ENCODE data around the gene ASXL1.
"Not testable (repeated sequence)": the region's sequence is repeated elsewhere in the genome, so short reads cannot be mapped to it uniquely, and the experiment has no call there.

The ASXL1 gene

GRCh38 chr20:32454164-32455145 is 96.3 kb downstream of the ASXL1 start:
- no peak for DNase-seq (ENCODE audit: low read depth)

GRCh38 chr20:32455171-32455900 is 97.2 kb downstream of the ASXL1 start:
- DNase-seq (ENCODE audit: low read depth): no peak

GRCh38 chr20:32455901-32456701 is 98.0 kb downstream of the ASXL1 start:
- DNase-seq (ENCODE audit: low read depth): no peak

GRCh38 chr20:32456869-32457478 is 98.8 kb downstream of the ASXL1 start:
- DNase-seq (ENCODE audit: low read depth): no peak

GRCh38 chr20:32457479-32457986 is 99.4 kb downstream of the ASXL1 start:
- no peak for DNase-seq (ENCODE audit: low read depth)

GRCh38 chr20:32458061-32458836 is 100.1 kb downstream of the ASXL1 start:
- no peak for DNase-seq (ENCODE audit: low read depth)

- no peak for DNase-seq (ENCODE audit: low read depth)
These were observed 100.7 kb downstream of the ASXL1 start for GRCh38 chr20:32458837-32459220.

GRCh38 chr20:32460231-32460630 is 102.1 kb downstream of the ASXL1 start:
- DNase-seq (ENCODE audit: low read depth): no peak

- no peak for DNase-seq (ENCODE audit: low read depth)
These were observed 102.7 kb downstream of the ASXL1 start for GRCh38 chr20:32460683-32461320.

- no peak for DNase-seq (ENCODE audit: low read depth)
These were observed 103.9 kb downstream of the ASXL1 start for GRCh38 chr20:32461836-32462600.

GRCh38 chr20:32462900-32463641 is 104.9 kb downstream of the ASXL1 start:
- no peak for DNase-seq (ENCODE audit: low read depth)

GRCh38 chr20:32463642-32464400 is 105.7 kb downstream of the ASXL1 start:
- DNase-seq (ENCODE audit: low read depth): no peak

- no peak for DNase-seq (ENCODE audit: low read depth)
These were observed 106.4 kb downstream of the ASXL1 start for GRCh38 chr20:32464401-32465091.

GRCh38 chr20:32465092-32465900 is 107.2 kb downstream of the ASXL1 start:
- no peak for DNase-seq (ENCODE audit: low read depth)

- DNase-seq (ENCODE audit: low read depth): not testable (repeated sequence)
These were observed 108.0 kb downstream of the ASXL1 start for GRCh38 chr20:32465901-32466675.

Measured in stimulated activated CD8-positive, alpha-beta memory T cell treated with anti-CD3 and anti-CD28 coated beads, Interleukin-12 subunit alpha, Interleukin-12 subunit beta, amount 100 ng/mL, for 1 hour (primary cell).